T-helper 1 cell treated with Interleukin-12 subunit alpha and Interleukin-12 subunit beta and Interleukin-4 antibody, amounts not matched to agents 30 ng/mL and 1 ng/mL, for 36 hours (primary cell): ENCODE data around the gene LRRC3C. TPM values are rescaled to one million over a fixed set of nuclear protein-coding genes. Genes with fewer than 3 reads are reported as not detected.
"Not testable (repeated sequence)": the region's sequence is repeated elsewhere in the genome, so short reads cannot be mapped to it uniquely, and the experiment has no call there.

Experiments used
- intact Hi-C: fragments of 100-400 bp; cut with micrococcal nuclease; formaldehyde crosslinking; loops from one replicate; pipeline ENCODE4 v1.15.1; 2024
- total RNA-seq: library from RNA; stranded (reverse); gene quantifications from 2 replicates; pipeline ENCODE4 v1.2.3, GENCODE V29; 2022

Gene LRRC3C, protein sequence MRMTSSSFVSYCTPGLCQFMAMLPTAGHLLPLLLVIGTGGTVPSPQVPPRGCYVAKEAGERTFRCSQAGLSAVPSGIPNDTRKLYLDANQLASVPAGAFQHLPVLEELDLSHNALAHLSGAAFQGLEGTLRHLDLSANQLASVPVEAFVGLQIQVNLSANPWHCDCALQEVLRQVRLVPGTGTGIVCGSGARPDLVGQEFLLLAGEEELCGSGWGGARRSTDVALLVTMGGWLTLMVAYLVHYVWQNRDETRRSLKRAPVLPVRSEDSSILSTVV
- not detected in 2 replicates for total RNA-seq

- intact Hi-C loops, result loop anchor here (1.0 to 5.0 kb wide), 12 partner anchors 13 to 525 kb away; partner anchors contain the start of genes CDC6, CDK12, FBXL20 and MED24
Observed at GRCh38 chr17:39927101-39927928, at the start of gene LRRC3C, which contains the start of gene ORMDL3. Gene LRRC3C, plus strand, starts transcription at chr17:39927732. Its CDS starts 13,792 bp downstream, at chr17:39941524. Gene ORMDL3, minus strand, starts transcription at chr17:39927601. Its CDS starts 3,398 bp downstream, at chr17:39924203.

DNA sequence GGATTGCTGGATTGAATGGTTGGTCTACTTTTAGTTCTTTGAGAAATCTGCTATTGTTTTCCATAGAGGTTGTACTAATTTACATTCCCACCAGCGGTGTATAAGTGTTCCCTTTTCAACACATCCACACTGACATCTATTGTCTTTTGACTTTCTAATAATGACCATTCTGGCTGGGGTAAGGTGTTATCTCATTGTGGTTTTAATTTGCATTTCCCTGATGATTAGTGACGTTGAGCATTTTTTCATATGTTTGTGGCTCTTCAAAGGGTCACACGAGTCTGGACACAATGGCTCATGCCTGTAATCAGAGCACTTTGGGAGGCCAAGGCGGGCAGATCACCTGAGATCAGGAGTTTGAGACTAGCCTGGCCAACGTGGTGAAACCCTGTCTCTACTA is 41.4 kb upstream of the LRRC3C start:
- intact Hi-C loops, result not testable (repeated sequence)

GRCh38 chr17:39887078-39887477 is 40.5 kb upstream of the LRRC3C start:
- intact Hi-C loops, result no loop called here

DNA sequence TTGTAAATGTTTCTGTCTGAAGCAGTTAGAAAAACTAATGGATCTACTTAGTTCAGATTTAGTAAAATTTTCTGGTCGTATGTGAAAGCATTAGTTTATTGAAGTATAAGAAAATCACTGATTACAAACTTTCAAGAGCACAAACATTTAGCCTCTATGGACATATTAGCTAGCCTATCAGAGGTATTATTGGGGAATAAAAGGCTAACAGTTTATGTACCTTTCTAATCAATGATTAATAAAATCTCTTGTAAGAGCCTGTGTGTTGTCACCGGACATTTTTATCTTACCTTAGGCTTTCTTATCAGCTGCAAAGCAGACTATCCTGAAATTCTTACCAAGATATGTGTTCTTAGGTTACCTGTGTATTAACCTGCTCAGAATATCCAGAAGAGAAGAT is 38.3 kb upstream of the LRRC3C start:
- intact Hi-C loops, result no loop called here

GRCh38 chr17:39894681-39895376 is 32.7 kb upstream of the LRRC3C start:
- intact Hi-C loops, result no loop called here

- intact Hi-C loops, result no loop called here
Observed at GRCh38 chr17:39898088-39898487, 29.4 kb upstream of the LRRC3C start.

GRCh38 chr17:39899215-39899614 is 28.3 kb upstream of the LRRC3C start:
- intact Hi-C loops, result no loop called here

DNA sequence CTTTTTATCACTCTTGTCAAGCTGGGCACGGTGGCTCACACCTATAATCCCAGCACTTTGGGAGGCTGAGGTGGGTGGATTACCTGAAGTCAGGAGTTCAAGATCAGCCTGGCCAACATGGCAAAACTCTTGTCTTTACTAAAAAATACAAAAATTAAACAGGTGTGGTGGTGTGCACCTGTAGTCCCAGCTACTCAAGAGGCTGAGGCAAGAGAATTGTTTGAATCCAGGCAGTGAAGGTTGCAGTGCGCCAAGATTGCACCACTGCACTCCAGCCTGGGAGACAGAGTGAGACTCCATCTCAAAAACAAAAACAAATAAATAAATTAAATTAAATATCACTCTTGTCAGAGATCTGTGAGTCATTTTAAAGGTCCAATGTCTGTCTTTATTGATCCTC is 25.5 kb upstream of the LRRC3C start:
- intact Hi-C loops, result loop anchor here (2.0 kb wide), 1 partner anchor 25 kb away; the partner anchor contains the start of genes LRRC3C and ORMDL3

GRCh38 chr17:39903158-39903884 is 24.2 kb upstream of the LRRC3C start:
- intact Hi-C loops, result loop anchor here (1.0 to 2.0 kb wide), 4 partner anchors 23 to 281 kb away; partner anchors contain the start of genes IKZF3, LRRC3C and ORMDL3

GRCh38 chr17:39904990-39905288 is 22.6 kb upstream of the LRRC3C start:
- intact Hi-C loops, result loop anchor here (1.0 kb wide), 1 partner anchor 13 kb away; the partner anchor contains the start of gene GSDMB

DNA sequence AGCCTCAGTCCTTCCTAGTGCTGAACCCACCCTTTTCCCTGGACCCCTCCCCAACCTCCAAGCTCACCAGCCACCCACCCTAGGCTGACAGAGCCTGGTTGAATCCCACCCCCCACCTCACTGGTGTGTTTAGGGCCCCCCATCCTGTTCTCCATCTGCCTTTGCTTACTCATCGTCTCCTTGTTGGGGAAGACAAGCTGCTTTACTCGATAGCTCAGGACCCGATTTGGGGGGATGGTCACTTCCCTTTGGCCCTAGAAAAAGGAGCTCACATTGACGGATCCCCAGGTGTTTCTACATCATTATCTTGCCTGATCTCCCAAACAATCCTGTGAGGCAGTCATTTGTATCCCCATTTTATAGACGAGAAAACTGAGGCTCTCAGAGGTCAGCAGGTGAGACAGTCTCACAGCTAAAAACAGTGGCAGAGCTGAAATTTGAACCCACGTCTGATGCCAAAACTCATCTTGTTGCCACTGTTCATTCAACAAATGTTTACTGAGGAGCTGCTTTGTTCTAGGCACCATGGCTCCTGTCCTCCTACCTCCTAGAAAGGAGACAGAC is 18.7 kb upstream of the LRRC3C start:
- intact Hi-C loops, result no loop called here

- intact Hi-C loops, result no loop called here
Observed at GRCh38 chr17:39913989-39914388, 13.5 kb upstream of the LRRC3C start.

DNA sequence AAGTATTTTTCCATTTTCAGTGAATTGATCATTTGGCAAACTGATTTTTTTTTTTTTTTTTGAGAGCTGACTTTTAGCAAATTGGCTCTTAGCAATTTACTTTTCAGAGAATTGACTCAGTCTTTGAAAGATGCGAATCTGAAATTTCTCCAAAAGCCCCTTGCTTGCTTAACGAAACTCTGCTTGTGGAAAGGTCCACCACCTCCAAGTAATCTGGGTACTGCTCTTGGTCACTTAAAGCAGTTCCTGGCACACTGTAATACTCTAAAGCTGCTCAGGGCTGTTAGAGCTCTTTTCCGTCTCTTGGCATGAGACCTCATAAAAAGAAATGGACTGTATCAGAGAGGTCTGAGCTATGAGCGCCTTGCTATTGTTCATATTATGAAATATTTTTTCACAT is 12.0 kb upstream of the LRRC3C start:
- intact Hi-C loops, result no loop called here

- intact Hi-C loops, result no loop called here
Observed at GRCh38 chr17:39916918-39917317, 10.6 kb upstream of the LRRC3C start.

GRCh38 chr17:39919087-39919683 is 8.3 kb upstream of the LRRC3C start:
- intact Hi-C loops, result no loop called here

DNA sequence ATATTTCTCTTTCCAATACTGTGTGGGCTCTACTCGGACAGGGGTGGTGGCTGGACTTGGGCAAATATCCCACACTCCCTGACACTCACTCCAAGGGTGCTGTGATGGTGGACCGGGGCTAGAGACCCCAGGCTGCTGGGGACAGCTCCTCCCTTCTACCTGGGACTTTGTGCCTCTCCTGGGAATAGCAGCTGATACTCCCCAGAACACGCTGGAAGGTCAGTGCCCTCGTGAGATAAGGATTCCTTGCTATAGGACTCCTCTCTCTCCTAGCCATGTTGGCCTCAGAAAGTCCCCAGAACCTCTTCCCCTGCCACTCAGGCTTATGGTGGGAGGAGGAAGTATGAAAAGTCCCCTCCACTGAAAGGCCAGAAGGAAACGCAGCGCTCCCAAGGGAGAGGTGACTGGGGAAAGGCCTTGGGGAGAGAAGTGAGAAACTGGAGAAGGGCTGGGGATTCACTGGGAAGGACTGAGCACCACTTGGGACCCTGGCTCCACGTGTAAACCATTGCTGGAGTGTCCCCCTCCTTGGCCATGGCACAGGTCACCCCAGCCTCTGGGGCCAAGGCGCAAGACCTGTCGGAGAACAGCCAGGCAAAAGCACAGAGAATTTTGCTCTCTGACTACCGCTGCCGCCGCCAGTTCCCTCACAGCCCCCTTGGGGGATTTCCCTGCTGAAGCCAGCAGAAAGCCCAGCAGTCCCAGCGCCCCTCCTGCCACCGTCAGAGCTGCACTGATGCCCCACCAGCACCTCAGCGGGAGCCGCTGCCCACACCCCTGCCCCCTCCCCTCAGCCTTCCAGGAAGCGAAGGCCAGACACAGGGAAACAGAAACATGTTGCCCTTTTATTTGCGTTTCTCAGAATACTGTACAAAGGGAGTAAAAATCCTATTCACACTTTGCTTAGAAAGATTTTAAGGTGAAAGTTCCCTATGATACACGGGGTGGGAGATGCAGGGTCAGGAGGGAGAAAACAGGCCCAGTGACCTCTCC is 7.0 kb upstream of the LRRC3C start:
- intact Hi-C loops, result no loop called here

DNA sequence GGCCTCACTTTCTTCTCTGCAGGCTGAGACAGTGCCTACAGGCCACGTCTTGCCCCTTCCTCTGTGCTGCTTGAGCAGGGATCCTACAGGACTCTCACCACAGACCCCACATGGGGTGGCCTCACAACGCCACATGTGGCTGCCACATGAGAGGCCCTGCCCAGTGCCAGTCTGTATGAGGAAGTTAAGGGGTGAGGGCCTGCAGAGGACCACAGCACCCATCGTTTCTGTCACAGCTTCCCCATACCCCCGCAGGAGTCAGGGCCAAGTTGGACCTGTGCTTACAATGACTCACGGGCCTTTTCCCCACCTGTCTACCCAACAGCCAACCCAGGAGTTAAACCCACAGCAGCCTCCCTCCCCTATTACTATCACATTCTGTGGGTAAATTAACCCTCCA is 6.2 kb upstream of the LRRC3C start:
- intact Hi-C loops, result no loop called here

GRCh38 chr17:39922006-39922405 is 5.5 kb upstream of the LRRC3C start:
- intact Hi-C loops, result no loop called here

GRCh38 chr17:39923230-39923629 is 4.3 kb upstream of the LRRC3C start:
- intact Hi-C loops, result no loop called here
